NCI-H146 treated with DMSO at 0.1 percent for 48 hours (cell line): Measurements from ENCODE around the gene SMAD7.

Experiments
- DNase-seq: peaks from one replicate; lab custom pipeline; 2025; ENCODE audit not compliant: unreplicated experiment; lab: John Stamatoyannopoulos, UW

SMAD7 gene

GRCh38 chr18:48946329-48946835, 4.4 kb downstream of the SMAD7 start:
- peak; percentile 90 for DNase-seq

DNA sequence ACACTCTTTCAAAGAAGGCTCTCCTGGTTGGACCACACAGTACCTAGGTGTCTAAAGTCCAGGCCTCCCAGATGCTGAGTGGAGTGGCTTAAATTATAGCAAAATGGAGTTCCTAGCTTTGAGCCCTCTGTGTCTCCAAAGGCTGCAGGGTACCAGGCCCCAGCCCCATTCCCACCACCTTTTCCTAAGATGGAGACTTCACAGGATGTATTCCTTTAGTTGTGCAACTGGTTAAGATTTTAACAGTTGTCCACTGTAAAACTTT, 4.9 kb downstream of the SMAD7 start:
- no peak for DNase-seq

DNA sequence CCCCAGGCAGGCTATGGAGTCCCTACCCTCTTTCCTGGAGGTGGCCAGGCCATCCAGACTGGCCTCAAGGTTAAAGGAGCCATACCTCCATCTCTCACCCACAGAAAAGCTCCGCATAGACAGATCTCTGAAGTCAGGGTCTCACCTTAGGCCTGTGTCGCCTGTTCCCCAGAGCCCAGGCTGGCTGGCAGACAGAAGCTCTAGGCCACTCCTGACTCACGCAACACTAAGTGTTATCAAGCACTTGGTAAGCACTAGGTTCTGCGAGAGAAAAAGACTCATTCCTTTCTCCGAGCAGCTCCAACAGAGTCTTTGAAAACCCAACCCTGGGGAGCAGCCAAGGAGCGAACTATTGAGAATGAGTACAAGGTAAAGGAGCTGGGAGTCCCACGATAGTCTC, 6.1 kb downstream of the SMAD7 start:
- DNase-seq, result no peak

DNA sequence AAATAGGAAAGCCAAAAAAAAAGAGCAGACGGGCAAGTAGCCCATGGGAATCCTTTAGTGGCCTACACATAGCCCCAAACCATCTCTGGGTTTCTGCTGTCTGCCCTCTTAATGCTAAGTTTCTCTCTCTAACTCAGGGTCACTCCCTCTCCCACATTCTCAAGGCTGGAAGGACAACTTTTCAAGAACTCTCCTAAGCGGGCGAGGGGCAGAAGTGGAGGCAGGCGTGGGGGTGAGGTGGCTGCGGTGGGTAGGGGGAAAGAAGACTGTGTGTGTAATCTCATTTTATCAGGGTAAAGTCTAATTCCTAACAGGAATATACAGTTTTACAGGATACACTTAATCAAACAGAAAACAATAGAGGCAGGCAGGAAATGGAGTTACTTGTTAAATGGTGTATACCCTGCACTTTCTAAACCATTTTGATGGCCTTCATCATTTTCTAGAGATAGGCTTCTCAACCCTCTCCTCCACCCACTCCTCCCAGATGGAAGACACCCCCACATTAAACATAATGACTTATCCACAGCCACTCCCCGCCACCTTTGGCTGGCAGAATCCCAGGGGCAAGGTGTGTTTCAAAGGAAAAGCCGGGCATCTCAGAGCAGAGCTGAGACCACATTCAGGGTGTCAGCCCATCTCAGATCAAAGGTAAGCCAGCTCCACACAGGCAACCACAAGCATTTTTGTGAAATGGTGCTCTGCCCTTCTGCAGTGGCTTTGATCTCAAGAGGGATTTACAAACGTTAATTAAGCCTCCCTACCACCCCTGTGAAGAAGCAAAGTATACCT, 6.8 kb downstream of the SMAD7 start:
- no peak for DNase-seq

- no peak for DNase-seq
Observed at GRCh38 chr18:48943333-48943732, 7.4 kb downstream of the SMAD7 start.

DNA sequence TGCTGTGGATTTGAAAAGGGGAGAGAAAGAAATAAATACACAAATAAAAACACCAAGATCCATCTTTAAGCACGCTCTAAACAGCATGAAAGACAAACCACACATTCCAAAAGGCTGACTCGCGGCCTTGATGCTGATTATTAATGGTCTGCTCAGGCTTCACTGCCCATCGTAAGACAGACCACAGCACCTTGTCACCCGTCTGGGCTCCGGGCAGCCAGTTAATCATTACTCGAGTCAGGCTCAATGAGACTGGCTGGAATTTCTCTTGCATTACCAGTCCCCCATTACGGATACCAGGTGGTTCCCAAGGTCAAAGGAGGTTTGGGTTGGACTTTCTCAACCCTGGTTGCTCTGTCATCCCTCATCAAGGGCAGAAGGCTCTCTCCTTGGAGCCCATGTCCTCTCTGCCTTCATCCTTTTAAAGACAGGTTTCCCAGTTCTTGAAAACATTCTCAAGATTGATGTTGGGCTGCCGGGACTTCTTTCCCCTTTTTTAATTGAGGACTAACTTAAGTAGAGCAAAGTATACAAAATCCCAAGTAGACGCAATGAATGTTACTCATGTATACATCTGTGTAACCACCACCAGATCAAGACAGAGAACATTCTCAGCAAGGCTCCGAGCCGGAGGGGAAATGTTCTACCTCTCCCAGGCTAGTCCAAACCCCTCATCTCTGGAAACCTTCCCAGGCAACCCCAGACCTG, 8.1 kb downstream of the SMAD7 start:
- DNase-seq, result no peak

DNA sequence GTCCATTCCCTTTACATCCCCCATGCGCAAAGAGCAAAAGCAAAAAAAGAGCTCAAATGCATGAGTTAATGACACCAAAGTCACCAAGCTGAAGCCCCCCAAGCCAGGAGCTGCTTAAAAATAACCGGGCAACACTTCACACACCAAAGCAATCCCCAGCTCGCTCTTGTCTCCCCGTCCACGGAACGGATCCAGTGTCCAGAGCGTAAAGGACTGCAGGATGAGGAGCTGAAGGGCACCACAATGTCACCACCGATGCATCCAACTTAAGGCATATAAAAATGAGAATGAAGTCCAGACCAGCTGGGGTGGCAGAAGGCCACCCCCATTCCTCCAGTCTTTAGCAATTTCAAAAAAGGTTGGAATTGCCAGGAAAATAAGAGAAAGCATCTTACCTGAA, 8.7 kb downstream of the SMAD7 start:
- no peak for DNase-seq

DNA sequence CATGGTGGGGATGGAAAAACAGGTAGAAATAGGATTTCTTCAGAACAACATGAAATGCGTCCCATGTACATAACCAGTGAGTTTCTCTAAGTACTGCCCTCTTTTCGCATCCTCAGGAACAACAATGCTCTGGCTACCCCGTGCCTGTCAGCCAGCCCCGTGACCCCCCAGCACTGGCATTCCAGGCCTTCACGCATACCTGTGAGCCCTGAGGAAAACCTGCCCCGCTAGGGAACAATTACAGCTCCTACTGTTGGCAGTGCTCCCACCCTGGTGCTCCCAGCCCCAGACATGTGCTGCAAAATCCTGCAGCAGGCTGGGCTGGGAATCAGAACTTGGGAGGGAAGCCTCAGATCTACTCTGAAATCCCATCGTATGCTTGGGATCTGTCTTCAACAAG, 9.1 kb downstream of the SMAD7 start:
- no peak for DNase-seq

- no peak for DNase-seq
Observed at GRCh38 chr18:48940854-48941611, 9.7 kb downstream of the SMAD7 start.

DNA sequence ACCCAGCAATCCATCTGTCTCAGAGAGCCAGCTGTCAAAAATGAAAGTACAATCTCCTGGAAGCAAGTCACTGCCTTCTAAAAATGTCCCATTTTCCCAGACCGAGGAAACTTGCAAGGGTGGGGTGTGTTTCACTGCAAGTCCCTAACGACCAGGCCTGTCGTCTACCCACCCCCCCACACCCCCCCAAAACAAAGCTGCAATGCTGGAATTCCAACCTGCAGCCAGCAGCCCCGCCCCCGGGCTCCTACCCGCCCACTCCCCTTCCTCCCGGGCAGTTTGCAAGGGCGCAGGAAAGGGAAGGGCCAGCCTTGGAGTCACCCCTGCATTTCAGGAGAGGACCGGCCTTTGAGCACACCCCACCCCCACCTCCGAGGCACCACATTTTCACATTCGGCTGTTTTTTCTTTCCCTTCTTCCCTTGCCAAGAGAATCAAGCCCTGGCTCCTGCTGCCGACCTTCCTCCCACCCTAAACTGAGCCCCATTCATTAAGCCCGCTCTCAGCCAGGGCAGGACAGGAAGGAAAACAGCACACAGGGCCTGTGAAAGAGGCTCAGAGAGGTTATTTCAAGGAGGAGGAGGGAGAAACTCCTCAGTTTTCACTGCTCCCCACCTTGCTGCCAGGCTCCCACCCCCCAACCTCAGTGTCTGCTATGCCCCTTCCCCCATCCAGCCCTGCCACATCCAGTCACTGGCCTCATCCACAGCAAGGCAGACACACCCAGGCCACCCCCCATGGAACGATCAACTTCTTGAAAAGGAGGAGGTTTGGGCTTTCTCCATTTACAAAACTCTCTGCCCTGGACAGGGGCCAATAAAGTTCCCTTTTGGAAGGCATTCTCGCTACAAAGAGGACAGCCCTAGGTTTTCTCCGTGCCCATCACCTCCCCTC, 11.3 kb downstream of the SMAD7 start:
- DNase-seq, result no peak

- no peak for DNase-seq
Observed at GRCh38 chr18:48938827-48939204, 11.9 kb downstream of the SMAD7 start.

DNA sequence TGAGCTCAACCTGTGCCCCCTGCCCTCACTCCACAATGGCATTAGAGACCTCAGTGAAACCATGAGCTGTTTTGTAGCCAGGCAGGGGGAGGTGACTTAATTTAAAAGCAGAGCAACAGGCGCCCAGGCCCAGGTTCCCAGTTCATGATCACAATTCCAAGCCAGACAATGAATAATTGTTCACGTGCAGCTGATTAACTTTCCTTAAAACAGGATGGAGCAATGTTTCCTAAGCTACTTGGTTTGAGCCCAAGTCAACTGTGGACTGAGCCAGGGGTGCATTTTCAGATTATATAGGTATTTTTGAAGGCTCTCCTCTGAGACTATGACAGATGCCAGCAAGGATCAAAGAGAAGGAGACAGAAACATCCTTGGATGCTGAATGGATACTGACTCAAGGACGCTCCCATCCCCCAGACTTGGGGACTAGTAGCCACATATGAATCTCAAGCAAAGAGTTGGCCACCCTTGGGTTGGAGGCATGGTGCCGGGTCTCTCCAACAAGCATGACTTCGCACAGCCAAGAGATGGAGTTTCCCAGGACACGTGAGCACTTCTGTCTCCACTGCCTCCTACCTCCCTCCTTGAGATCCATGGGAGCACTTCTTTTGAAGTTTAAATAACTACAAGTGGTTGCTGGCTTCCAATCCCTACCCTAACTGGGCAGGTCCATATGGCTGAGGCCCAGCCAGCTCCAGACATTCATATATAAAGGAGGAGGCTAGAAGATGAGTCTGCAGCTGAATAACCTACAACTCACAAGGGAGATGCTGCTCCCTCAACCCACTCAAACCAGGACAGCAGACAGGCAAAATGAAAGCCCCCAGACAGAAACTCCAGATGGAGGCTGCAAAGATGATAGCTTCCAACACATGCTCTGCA, 12.7 kb downstream of the SMAD7 start:
- no peak for DNase-seq

DNA sequence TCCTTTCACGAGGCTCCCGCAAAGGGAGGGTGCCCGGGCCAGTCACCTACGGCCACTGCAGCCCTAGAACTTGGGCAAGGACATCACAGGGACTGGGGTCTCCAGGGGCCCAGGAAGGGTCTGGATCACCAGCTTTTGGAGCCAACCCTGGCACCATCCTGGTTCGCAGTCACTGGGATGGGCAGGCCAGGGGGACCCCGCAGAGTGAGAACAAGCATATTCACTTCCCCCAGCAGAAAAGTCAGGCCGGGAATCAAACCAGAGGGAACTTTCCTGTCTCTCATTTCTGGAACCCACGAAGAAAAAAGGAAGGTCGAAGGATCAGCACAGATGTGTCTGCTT, 15.4 kb downstream of the SMAD7 start:
- no peak for DNase-seq

DNA sequence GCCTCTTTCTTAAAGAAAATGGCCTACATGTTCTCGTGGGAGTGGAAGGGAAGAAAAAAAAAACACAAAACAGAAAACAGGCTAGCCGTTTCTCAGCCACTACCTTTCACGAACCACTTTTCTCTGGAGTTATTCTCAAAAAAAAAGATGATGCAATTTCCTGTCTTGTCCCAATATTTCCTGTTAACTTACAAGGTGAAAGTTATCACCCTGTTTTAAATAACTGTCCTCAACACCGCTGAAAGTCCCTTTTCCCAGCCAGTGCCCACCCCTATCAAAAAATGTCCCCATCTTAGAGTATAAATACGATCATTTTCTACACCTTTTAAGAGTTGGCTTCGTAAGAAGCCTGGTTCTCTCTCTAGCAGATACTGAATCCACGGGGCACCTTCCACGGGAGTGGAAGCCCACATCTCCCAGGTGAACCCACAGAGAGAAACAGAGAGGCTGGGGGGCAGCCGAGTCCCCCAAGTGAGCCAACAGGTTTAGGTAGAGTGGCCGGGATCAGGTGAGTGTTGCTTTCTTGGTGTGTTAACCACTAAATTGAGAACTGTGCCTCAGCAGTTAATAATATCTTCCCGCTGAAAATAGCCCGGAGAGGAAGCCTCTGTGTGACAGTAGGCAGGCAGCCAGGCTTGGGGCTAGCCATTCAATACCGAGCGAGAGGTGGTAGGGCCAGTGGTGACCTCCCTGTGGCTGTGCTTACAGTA, 15.9 kb downstream of the SMAD7 start:
- DNase-seq, result no peak

- no peak for DNase-seq
Observed at GRCh38 chr18:48934415-48934722, 16.4 kb downstream of the SMAD7 start.

GRCh38 chr18:48933578-48934414, 17.0 kb downstream of the SMAD7 start:
- no peak for DNase-seq

DNA sequence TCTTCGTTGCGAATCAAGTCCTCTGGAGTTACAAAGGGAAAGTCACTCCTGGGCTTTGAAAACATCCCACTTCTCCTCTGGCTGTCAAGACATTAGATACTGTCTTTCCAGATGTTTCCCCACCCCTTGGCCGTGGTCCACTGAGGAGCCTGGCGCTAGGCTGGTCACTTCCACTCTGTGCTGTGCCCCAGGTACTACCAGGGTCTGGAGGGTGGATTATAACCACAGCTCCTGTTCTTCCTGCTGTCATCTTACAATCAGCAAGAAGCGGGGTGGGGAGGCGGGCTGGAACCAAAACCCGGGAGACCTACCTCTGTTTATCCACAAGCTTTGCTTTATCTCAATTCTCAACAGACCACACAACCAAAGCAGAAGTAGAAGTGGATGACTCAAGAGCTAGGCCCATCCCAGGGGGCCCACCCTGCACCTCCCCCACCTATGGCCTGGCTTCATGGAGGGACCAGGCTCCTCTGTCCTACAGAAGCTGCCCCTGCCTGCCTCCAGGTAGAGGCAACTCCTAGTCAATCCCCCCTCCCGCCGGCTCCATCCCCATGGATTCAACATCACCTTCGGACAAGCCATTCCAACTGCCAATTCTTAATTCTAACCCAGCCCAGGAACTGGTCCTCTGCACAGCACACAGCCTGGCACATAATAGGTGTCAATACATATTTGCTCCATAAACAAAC, 17.8 kb downstream of the SMAD7 start:
- DNase-seq, result no peak

DNA sequence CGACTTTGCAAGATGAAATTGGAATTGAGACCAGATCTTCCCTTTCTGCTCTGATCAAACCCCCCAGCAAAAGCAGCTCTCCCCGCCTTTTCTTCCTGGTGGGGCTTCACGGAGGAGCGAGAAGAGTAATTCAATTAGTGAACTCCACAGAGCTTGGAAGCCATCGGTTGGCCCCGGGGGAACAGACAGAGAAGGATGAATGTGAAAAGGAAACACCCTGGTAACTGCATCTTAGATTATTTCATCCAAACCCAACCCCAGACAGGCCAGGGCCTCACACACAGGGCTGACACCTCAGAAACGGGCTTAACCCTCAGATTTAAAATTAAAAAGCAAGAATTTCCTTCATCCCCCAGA, 18.3 kb downstream of the SMAD7 start:
- no peak for DNase-seq
